ENCODE results near the gene STMP1.
"Not testable (repeated sequence)": the region's sequence is repeated elsewhere in the genome, so short reads cannot be mapped to it uniquely, and the experiment has no call there.

STMP1 gene

GRCh38 chr7:135665042-135665441 is 2.7 kb downstream of the STMP1 start:
- no peak for DNase-seq

- DNase-seq: no peak
Observed at GRCh38 chr7:135666156-135666555, 3.8 kb downstream of the STMP1 start.

GRCh38 chr7:135666846-135667245 is 4.5 kb downstream of the STMP1 start:
- DNase-seq: no peak

GRCh38 chr7:135667626-135668025 is 5.3 kb downstream of the STMP1 start:
- DNase-seq: not testable (repeated sequence)

DNA sequence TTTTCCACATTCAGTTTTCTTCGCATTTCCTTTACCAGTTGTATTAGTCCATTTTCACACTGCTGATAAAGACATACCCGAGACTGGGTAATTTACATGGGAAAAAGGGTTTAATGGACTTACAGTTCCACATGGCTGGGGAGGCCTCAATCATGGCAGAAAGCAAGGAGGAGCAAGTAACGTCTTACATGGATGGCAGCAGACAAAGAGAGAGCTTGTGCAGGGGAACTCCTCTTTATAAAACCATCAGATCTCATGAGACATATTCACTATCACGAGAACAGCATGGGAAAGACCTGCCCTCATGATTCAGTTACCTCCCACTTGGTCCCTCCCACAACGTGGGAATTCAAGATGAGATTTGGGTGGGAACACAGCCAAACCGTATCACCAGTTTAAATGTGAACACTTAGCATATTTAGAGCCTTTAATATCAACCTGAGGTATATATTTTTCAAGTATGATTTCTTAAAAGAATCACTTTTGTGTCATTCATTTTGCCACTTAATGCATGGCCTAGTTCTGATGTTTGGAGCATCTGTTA is 6.6 kb downstream of the STMP1 start:
- DNase-seq: not testable (repeated sequence)

DNA sequence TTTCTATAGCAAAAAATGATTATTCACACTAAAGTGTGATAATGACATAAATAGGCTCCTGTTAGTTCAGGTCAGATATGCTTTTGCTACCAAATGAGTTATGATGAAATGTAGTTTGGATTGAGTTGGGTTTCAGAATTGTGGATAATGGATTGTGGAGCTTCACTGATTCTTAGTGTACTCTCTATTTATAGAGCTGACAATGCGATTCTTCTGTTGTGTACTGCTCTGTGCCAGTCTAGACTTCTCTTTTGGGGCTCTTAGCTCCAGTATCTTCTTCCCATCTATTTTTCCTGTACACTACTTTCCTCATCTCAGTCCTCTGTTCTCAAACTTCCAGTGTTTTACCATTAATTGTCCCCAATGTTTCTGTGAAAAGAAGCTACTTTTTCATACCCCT is 7.5 kb downstream of the STMP1 start:
- DNase-seq: no peak

DNA sequence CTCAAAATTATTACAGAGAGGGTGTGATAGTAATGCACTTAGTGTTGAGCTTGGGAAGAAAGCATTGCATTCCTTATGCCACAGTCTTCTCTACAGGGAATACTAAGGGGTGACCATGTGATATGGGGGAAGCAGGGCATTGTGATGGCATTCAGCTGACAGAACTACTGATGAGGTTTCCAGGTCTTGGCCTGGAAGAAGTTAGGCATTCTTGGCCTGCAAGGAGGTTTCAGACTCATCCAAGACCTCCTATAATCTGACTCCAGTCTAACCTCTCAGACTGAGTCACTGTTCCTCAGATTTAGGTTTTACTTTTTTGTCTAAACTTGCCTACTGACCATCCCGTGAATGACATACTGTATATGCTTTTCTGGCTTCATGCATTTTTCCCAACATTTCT is 7.9 kb downstream of the STMP1 start:
- no peak for DNase-seq

GRCh38 chr7:135672560-135673359 is 10.4 kb downstream of the STMP1 start:
- no peak for DNase-seq

DNA sequence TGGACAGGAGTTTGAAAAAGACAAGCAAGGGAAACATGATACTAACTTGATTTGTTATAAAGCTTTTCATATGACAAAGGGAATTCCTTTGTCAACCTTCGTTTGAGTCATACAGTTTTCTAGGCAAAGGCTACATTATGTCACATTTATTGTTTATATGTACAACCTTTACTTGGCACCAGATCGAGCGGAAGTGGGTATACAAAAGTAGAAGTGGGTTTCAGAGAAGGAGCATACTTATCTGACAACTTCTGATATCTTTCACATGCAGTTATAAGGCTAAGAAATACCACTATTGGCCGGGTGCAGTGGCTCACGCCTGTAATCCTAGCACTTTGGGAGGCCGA is 11.0 kb downstream of the STMP1 start:
- DNase-seq: no peak

DNA sequence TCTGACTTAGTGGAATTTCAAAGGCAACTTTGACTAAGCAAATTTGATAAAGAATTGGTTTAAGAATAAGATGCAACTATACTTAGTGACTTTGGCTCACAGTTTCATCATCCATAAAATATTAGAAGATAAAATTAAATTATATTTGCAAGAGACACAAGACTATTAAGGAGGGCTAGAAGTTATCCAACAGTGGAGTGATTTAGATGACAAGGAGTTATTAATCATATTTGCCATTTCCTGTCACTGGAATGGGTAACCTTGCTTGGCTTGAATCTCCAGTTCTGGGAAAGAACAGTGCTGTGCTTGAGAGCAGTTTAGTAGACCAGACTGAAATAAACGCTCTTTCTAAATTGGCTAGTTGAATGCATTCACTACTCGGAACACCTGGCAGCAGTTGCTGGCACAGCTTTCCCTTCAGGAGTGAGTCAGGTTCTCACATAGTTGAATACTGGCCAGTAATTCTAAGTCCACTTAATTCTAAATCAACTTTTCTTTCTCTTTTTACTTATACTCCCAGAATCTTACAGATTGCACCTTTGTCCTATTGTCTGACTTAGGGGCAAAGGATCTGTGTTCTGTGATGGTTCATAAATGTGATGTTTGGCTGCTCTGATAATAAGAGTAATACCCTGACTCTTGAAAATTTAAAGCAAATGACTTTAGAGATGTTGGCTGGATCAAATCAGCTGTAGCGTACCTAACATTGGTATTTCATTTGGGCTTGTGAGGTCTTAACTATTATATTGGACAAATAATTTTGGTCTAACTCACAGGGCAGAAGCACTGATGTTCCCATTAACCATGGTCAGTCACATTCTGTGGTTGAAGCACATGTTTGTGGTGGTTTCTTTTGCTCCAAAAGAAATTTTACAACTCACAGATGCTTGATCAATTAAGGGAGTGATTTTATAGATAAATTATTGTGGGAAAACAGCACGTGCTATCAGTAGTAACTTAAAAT is 16.6 kb downstream of the STMP1 start:
- no peak for DNase-seq

DNA sequence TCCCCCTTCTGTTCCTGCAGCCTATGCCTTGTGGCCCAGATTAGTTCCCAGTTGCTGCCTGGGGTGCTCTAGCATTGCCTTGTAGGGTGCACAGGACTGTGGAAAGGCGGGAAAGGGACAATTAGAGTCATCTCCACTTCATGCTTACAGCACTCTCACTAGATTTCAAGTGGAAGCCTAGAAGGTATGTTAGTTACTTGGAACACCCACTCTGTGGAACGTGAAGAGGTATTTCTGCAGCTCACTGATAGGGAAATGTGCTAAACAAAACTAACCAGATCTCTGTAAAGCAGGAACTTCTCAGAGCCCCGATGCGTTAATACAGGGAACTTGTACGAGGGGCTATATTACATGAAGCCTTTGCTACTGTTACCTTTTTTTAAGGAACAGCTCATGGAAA is 19.4 kb downstream of the STMP1 start:
- DNase-seq: no peak

DNA sequence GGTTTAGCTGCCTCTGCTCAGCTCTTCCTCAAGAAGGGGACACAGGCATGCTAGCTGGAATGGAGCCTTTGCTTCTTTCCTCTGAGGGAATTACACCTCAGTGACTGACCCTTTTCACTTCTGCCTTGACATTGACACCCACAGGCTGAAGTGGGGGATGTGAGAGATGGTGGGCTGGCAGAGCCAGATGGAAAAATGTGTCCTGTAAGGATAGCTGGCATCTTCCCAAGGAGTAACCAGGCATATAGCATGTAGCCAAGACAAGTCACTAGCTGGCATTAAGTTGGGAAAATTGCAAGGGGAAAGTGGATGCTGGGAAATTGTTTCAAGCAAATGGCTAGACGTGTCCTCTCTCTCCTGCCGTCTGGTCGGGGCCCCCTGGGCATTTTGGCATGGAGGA is 19.9 kb downstream of the STMP1 start:
- DNase-seq: no peak

GRCh38 chr7:135683609-135684008 is 21.3 kb downstream of the STMP1 start:
- no peak for DNase-seq

GRCh38 chr7:135684136-135684535 is 21.8 kb downstream of the STMP1 start:
- peak; percentile 75 for DNase-seq

DNA sequence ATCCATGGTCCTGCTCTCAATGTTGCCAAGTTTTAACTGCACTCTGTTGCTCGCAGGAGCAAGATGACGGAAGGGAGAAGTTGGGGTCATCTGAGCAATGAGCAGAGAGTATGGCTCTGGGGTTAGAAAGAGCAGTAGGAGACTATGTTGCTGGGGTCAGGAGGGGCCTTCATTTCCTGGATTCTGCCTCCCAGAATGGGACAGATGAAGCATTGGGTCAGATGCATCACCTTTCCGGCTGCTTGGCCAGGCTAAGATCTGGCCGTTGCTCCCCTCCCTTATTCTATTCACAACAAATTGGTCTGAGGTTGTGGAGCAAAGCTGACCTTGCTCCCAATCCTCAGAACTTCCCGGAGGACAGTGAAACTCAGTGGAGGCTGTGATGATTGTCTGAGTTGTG is 22.4 kb downstream of the STMP1 start:
- DNase-seq: no peak

DNA sequence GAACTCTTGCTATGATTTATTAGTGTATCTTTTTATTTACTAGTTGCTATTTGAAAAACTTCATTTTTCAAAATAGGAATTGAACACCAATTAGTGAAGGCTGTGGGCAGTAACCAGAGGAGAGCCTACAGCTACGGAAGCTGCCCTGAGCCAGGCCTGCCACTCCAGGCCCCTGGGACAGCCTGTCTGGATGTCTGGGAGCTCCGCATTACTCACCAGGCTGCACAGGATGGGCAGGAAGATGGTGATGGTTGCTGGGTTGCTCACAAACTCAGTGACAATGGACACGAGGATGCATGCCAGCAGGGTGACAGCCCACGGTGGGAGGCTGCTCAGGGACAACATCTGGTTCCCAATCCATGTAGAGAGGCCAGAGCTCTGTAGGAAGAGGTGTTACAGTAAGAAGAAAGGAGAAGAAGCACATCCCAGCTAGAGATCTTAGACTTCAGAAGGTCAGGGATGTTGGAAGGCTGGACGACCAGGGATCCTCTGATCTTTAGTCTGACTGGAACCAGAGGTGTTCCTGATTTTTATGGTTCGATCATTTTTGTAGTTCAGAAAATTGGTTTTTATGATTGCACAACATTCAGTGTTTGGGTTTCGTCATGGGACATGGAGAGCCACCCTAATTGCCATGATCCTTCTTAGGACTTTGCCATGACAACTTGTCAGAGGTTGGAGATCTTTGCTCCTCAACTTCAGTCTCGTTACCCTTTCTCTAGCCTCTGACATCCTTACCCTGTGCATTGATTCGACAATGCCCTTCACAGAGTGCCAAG is 23.2 kb downstream of the STMP1 start:
- peak; percentile 79 for DNase-seq

DNA sequence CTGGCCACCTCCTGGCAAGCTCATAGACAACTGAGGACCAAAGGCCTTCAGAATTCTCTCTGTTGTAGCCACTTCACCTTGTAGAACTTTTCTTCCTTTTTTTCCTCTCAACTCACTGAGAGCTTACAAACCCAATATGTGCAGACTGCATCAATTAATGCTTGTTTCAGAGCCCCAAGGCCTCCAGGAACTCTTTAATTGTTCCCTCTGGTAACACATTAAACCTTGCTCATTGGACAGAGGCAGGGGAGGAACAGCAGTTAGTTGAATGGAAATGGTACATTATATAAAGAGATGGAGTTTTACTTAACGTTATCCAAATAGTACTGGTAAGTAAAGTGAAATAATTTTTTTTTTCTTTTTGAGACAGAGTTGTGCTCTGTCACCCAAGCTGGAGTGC is 25.2 kb downstream of the STMP1 start:
- DNase-seq: no peak

- DNase-seq: no peak
Observed at GRCh38 chr7:135690566-135690965, 28.3 kb downstream of the STMP1 start.

DNA sequence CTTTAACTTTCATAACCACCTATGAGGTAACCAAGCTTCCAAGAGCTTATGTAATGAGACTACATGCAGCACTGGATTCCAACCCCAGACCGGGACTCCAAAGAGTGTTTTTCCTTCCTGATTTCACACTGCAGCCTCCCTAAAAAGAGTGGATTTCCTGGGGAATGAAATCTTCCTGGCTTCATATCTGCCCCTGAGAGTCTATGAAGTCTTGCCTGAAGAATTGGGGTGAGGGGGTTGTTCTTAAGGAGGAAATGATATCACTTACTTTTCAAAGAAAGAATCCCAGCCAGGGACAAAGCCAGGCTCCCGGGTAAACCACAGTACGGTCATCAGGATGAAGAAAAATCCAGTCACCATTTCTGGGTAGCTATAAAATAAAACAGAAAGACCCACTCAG is 29.7 kb downstream of the STMP1 start:
- DNase-seq: no peak

- not testable (repeated sequence) for DNase-seq
Observed at GRCh38 chr7:135692606-135693005, 30.3 kb downstream of the STMP1 start.

- DNase-seq: no peak
Observed at GRCh38 chr7:135693558-135693957, 31.2 kb downstream of the STMP1 start.

DNA sequence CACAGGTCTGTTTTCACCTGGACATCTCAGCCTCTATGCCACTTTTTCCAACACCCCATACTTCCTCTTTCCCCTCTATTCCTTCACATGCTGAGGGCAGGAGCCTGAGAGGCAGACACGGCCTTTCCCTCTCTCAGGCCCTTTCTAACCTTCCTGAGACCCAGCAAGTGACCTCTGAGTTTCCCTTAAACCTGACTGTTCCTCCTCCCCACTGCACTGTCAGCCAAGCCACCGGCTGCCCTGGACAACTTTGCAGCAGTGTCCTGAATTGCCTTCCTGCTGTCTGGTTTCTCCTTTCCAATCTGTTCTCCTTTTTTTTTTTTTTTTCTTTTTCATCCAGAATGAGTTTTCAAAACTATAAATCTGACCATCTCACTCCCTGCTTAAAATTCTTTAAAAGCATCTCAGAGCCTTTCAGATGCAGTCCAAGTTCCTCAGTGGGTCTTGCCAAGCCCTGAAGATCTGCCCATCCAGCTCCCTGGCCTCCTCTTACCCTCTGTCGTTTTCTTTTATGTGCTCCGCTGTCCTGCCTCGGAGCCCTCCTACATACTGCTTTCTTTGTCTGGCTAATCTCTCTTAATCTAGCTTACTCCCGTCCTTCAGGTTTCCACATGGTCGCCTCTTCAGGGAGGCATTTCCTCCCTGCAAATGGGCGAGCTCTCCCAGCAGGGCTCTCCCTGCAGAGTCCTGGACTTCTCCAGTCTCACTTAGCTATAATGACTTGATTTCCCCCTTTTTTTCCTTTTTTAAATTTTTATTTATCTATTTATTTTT is 35.1 kb downstream of the STMP1 start:
- DNase-seq: peak; percentile 81
